ENCODE measurements around the gene ATP6V1G1. TPM values are rescaled to one million over a fixed set of nuclear protein-coding genes. Genes with fewer than 3 reads are reported as not detected.
"Not testable (repeated sequence)": the region's sequence is repeated elsewhere in the genome, so short reads cannot be mapped to it uniquely, and the experiment has no call there.

Gene ATP6V1G1
- total RNA-seq, 3 donors from 2014 or later, result 55.3 to 74.5 (median 69.9) TPM

DNA sequence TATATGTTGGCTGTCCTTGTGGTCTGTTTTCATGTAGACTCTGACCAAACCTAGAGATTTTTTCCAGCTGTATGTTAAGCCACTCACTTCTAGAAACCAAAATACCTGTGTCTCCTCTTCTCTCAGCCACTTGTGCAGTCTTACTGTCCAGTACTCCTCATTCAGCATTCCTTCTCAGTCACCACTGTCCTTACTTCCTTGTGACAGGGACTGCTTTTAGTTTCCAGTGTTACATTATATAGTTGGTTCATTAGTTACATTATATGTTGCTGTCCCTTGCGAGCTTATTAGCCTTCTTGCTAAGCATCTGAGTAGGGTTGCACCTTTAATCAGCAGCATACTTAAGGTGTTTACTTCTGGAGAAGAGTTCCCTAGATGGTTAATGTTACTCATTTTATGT lies 4.3 kb downstream of the ATP6V1G1 start:
- H3K36me3 ChIP-seq (ENCODE audit: low read depth), result no peaks in the 10 kb centered on the region
- intact Hi-C loops (cut with DNase I, micrococcal nuclease), result no loop called here
- no peak overlapping the region for H3K4me3 ChIP-seq
- H3K9me3 ChIP-seq, result no peaks in the 10 kb centered on the region
- TF ChIP-seq, protein P1, sequence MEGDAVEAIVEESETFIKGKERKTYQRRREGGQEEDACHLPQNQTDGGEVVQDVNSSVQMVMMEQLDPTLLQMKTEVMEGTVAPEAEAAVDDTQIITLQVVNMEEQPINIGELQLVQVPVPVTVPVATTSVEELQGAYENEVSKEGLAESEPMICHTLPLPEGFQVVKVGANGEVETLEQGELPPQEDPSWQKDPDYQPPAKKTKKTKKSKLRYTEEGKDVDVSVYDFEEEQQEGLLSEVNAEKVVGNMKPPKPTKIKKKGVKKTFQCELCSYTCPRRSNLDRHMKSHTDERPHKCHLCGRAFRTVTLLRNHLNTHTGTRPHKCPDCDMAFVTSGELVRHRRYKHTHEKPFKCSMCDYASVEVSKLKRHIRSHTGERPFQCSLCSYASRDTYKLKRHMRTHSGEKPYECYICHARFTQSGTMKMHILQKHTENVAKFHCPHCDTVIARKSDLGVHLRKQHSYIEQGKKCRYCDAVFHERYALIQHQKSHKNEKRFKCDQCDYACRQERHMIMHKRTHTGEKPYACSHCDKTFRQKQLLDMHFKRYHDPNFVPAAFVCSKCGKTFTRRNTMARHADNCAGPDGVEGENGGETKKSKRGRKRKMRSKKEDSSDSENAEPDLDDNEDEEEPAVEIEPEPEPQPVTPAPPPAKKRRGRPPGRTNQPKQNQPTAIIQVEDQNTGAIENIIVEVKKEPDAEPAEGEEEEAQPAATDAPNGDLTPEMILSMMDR (IDR thresholded peaks at IDR 0.05), result no peak
- DNase-seq (no peak), ATAC-seq (no peak)
- peaks cover 42% of the 10 kb centered on the region for H3K4me1 ChIP-seq (ENCODE audit: low read depth)

DNA sequence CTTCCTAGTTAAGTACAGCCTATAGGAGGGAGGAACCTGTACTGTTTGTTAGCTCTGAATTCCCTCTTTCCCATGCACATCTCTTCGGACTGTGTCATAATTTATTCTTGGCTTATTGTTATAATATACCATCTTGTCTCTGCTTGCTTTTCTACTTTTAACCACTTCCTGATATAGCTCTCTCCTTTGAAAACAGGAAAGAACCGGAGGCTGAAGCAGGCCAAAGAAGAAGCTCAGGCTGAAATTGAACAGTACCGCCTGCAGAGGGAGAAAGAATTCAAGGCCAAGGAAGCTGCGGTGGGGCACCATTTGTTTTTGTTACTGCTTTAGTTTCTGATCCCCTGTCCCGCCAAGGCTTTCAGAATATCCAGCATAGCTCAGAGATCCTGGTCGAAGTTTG lies 4.8 kb downstream of the ATP6V1G1 start:
- Histone ChIP-seq H3K4me3 (no peak overlapping the region), H3K9me3 (no peaks in the 10 kb centered on the region), H3K36me3 (ENCODE audit: low read depth) (no peaks in the 10 kb centered on the region), H3K4me1 (ENCODE audit: low read depth) (peaks cover 38% of the 10 kb centered on the region)
- peak in 1 of 3 donors; percentile 43 for DNase-seq
- TF ChIP-seq, protein P1 (IDR thresholded peaks at IDR 0.05), result no peak
- ATAC-seq, result peak; percentile 16
- intact Hi-C loops (cut with DNase I, micrococcal nuclease), result no loop called here

DNA sequence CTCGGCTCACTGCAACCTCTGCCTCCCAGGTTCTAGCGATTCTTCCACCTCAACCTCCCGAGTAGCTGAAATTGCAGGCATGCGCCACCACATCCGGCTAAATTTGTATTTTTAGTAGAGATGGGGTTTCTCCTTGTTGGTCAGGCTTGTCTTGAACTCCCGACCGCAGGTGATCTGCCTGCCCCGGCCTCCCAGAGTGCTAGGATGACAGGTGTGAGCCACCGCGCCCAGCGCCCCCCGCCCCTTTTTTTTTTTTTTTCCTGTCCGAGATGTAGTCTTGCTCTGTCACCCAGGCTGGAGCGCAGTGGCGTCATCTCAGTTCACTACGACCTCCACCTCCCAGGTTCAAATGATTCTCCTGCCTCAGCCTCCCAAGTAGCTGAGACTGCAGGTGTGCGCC lies 6.6 kb downstream of the ATP6V1G1 start:
- no peaks in the 10 kb centered on the region for H3K9me3 ChIP-seq
- ATAC-seq (no peak), DNase-seq (no peak)
- intact Hi-C loops (cut with DNase I, micrococcal nuclease), result no loop called here
- H3K36me3 ChIP-seq (ENCODE audit: low read depth), result no peaks in the 10 kb centered on the region
- TF ChIP-seq, protein P1 (IDR thresholded peaks at IDR 0.05), result no peak
- H3K4me3 ChIP-seq, result no peak overlapping the region
- H3K4me1 ChIP-seq (ENCODE audit: low read depth), result peaks cover 30% of the 10 kb centered on the region

DNA sequence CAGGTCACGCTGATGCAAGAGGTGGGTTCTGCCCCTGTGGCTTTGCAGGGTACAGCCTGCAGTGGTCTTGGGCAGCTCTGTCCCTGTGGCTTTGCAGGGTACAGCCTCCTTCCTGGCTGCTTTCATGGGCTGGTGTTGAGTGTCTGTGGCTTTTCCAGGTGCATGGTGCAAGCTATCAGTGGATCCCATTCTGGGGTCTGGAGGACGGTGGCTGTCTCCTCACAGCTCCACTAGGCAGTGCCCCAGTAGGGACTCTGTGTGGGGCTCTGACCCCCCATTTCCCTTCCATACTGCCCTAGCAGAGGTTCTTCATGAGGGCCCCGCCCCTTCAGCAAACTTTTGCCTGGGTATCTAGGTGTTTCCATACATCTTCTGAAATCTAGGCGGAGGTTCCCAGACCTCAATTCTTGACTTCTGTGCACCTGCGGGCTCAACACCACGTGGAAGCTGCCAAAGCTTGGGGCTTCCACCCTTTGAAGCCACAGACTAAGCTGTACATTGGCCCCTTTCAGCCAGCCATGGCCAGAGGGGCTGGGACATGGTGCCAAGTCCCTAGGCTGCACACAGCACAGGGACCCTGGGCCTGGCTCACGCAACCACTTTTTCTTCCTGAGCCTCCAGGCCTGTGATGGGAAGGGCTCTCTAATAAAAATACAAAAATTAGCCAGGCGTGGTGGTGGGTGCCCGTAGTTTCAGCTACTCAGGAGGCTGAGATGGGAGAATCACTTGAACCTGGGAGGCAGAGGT lies 13.1 kb downstream of the ATP6V1G1 start:
- H3K9me3 ChIP-seq; ATAC-seq; H3K36me3 ChIP-seq (ENCODE audit: low read depth); H3K4me1 ChIP-seq (ENCODE audit: low read depth); H3K4me3 ChIP-seq; intact Hi-C loops (cut with DNase I, micrococcal nuclease); DNase-seq: not testable (repeated sequence)

DNA sequence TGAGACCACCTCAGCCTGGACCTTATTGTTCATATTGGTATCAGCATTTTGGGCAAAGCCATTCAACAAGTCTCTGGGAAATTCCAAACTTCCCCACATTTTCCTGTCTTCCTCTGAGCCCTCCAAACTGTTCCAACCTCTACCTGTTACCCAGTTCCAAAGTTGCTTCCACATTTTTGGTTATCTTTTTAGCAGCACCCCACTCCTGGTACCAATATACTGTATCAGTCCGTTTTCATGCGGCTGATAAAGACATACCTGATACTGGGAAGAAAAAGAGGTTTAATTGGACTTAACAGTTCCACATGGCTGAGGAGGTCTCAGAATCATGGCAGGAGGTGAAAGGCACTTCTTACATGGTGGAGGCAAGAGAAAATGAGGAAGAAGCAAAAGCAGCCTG lies 14.2 kb downstream of the ATP6V1G1 start:
- H3K9me3 ChIP-seq; H3K4me1 ChIP-seq (ENCODE audit: low read depth); H3K4me3 ChIP-seq; H3K36me3 ChIP-seq (ENCODE audit: low read depth); ATAC-seq; intact Hi-C loops (cut with DNase I, micrococcal nuclease); DNase-seq: not testable (repeated sequence)

DNA sequence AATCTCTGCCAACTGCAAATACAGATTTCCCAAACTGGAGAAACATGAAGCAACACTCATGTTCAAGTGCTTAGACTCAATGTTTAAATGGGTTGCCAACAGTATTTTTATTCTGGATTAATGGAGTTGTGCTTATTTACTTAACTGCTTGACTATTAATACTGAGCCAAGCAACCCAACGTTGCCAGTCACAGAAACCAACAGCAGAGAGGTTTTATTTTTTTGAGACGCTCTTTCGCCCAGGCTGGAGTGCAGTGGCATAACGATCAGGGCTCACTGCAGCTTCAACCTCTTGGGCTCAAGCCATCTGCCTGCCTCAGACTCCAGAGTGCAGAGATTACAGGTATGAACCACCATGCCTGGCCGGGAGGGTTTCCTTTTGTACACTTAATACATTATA lies 15.1 kb downstream of the ATP6V1G1 start:
- no peak for DNase-seq
- H3K9me3 ChIP-seq, result no peaks in the 10 kb centered on the region
- intact Hi-C loops (cut with DNase I, micrococcal nuclease), result no loop called here
- no peak for ATAC-seq
- no peak overlapping the region for H3K4me3 ChIP-seq
- TF ChIP-seq, protein P1 (IDR thresholded peaks at IDR 0.05), result no peak
- H3K36me3 ChIP-seq (ENCODE audit: low read depth), result no peaks in the 10 kb centered on the region
- H3K4me1 ChIP-seq (ENCODE audit: low read depth), result no peaks in the 10 kb centered on the region

DNA sequence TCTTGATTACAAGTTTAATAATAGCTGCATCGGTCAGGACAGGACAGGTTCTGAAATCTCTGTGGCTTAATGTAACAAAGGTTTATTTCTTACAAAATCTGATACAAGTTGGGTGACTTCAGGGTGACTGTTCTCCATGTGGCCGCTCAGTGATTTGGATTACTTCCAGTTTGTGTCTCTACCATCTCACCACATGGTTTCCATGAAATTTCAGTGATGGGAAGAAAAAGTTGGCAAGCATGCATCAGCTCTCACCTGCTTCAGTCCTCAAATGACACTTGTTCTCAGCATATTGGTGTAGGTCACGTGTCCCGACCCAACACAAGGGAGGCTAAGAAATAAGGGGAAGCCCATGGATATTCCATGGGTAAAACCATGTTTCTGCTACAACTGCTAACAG lies 15.7 kb downstream of the ATP6V1G1 start:
- TF ChIP-seq, protein P1 (IDR thresholded peaks at IDR 0.05), result no peak
- Histone ChIP-seq H3K4me3 (no peak overlapping the region), H3K4me1 (ENCODE audit: low read depth) (no peaks in the 10 kb centered on the region), H3K36me3 (ENCODE audit: low read depth) (no peaks in the 10 kb centered on the region), H3K9me3 (no peaks in the 10 kb centered on the region)
- ATAC-seq (no peak), DNase-seq (no peak)
- intact Hi-C loops (cut with DNase I, micrococcal nuclease), result no loop called here
